UCSD-AML1 (cell line): ENCODE measurements around the gene FMN1.

Experiments used
- DNase-seq: peaks from one replicate; lab custom pipeline; 2025; ENCODE audit not compliant: unreplicated experiment; lab: John Stamatoyannopoulos, UW

The FMN1 gene

GRCh38 chr15:33125894-33126537 is 68.5 kb downstream of the FMN1 start:
- DNase-seq: peak; percentile 47

GRCh38 chr15:33124811-33125210 is 69.7 kb downstream of the FMN1 start:
- DNase-seq: no peak

GRCh38 chr15:33124279-33124678 is 70.2 kb downstream of the FMN1 start:
- DNase-seq: no peak

GRCh38 chr15:33119865-33120264 is 74.6 kb downstream of the FMN1 start:
- no peak for DNase-seq

- DNase-seq: peak; percentile 21
These were observed 75.2 kb downstream of the FMN1 start for GRCh38 chr15:33119273-33119672.

- no peak for DNase-seq
These were observed 78.3 kb downstream of the FMN1 start for GRCh38 chr15:33116198-33116597.

- DNase-seq: peak; percentile 14
These were observed 79.2 kb downstream of the FMN1 start for GRCh38 chr15:33115191-33115861.

- DNase-seq: no peak
These were observed 80.2 kb downstream of the FMN1 start for GRCh38 chr15:33114374-33114717.

GRCh38 chr15:33113666-33114373 is 80.7 kb downstream of the FMN1 start:
- no peak for DNase-seq

- DNase-seq: no peak
These were observed 81.9 kb downstream of the FMN1 start for GRCh38 chr15:33112541-33113105.

- DNase-seq: no peak
These were observed 83.5 kb downstream of the FMN1 start for GRCh38 chr15:33111041-33111451.

- DNase-seq: no peak
These were observed 85.2 kb downstream of the FMN1 start for GRCh38 chr15:33109345-33109744.

- DNase-seq: no peak
These were observed 86.0 kb downstream of the FMN1 start for GRCh38 chr15:33108518-33108917.

- DNase-seq: no peak
These were observed 86.6 kb downstream of the FMN1 start for GRCh38 chr15:33107950-33108349.

GRCh38 chr15:33104212-33104611 is 90.3 kb downstream of the FMN1 start:
- no peak for DNase-seq

- no peak for DNase-seq
These were observed 93.5 kb downstream of the FMN1 start for GRCh38 chr15:33101036-33101435.

GRCh38 chr15:33100314-33100713 is 94.2 kb downstream of the FMN1 start:
- no peak for DNase-seq

- no peak for DNase-seq
These were observed 94.8 kb downstream of the FMN1 start for GRCh38 chr15:33099739-33100138.

GRCh38 chr15:33099213-33099612 is 95.3 kb downstream of the FMN1 start:
- no peak for DNase-seq

GRCh38 chr15:33098094-33099058 is 96.1 kb downstream of the FMN1 start:
- DNase-seq: peak; percentile 58

GRCh38 chr15:33096134-33096533 is 98.4 kb downstream of the FMN1 start:
- no peak for DNase-seq
